ENCODE results near the gene CATSPERD.

Gene CATSPERD

DNA sequence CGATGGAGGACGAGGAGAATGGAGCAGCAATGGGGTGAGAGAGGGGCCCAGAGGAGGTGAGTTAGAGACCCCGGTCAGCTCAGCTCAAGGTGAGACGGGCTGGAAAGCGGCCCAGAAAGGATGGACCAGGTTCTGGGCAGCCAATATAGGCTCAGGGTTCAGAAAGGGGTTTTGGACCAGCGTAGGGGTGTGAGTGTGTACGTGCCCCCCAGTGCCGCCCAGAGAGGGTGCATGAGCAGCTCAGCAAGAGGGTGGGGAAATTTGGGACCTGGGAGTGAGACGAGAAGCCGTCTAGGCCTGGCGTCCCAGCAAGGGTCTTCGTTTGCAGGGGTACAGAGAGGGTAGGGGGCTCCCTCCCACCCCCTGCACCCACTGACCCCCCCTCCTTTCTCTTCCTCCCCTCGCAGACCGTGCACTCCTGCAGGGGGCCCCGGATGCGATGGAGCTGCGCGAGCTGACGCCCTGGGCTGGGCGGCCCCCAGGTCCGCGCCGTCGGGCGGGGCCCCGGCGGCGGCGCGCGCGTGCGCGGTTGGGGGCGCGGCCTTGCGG lies 107.0 kb downstream of the CATSPERD start:
- no peak for DNase-seq (ENCODE audit: low spot score)

DNA sequence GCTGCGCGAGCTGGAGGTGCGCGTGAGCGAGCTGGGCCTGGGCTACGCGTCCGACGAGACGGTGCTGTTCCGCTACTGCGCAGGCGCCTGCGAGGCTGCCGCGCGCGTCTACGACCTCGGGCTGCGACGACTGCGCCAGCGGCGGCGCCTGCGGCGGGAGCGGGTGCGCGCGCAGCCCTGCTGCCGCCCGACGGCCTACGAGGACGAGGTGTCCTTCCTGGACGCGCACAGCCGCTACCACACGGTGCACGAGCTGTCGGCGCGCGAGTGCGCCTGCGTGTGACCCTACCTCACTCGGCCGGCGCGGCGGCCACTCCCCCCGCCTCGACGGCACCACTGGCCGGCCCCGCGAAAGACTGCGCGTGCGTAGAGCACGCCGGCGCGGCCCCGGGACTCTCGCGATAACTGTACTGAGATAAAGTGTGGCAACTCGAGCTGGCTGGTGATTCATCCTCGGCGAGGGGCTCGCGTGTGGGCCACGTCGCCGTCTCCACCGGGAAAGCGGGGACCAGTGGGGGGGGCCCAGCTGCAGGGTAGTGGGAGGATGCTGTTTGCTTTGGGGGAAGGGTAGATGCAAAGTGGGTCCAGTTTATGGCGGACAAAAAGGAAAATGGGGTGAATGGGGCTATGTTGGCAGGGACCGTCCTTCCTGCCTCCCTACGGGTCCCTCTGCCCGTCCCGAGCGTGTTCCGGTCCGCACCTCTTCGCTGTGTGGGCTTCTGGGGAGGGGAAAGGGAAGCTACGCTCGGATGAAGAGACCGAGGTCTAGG lies 107.6 kb downstream of the CATSPERD start:
- DNase-seq (ENCODE audit: low spot score) = peak; percentile 82
